Measurements from ENCODE around the gene UQCC2. TPM values are rescaled to one million over a fixed set of nuclear protein-coding genes. Genes with fewer than 3 reads are reported as not detected.
A peak's percentile ranks its signal among the peaks of the same experiment; 100 is the strongest.

Gene UQCC2
- total RNA-seq, 1 donor from 2014 or later = 79.4 TPM

DNA sequence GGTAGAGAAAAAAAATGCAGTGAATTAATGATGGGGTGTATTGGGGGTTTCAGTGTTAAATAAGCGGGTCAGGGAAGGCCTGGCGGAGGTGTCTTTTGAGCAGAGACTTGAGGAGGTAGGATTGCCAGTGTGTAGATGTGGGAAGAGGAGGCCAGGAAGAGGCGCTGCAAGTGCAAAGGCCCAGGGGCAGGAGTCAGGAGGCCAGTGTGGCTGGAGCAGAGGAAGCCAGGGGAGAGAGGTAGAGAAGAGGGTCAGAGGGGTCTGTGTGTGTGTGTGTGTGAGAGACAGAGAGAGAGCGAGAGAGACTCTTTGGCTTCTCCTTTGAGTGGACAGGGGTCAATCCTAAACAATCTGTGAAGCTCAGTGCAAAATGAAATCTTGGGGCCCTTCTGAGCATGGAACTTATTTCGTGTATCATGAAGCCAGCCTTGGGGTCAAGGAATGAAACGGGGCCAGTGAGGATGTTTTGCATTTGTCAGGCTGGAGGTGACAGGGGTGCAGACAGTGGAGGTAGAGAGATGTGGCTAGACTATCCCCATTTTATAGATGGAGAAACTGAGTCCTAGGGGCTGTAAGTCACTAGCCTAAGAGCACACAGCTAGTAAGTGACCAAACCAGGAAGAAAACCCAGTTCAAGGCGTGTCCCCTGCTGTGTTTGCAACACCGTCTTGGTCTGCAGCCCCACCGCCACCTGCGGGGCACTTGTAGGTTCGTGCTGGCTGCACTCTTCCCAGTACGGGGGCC is 44.9 kb upstream of the UQCC2 start:
- Mint-ChIP-seq H3K36me3 (no peaks in the 10 kb centered on the region), H3K9me3 (no peaks in the 10 kb centered on the region), H3K27me3 (ENCODE audit: low read depth) (no peaks in the 10 kb centered on the region), H3K4me3 (no peak overlapping the region), H3K27ac (no peak overlapping the region), H3K4me1 (peaks cover 27% of the 10 kb centered on the region)
- TF ChIP-seq, protein P1, sequence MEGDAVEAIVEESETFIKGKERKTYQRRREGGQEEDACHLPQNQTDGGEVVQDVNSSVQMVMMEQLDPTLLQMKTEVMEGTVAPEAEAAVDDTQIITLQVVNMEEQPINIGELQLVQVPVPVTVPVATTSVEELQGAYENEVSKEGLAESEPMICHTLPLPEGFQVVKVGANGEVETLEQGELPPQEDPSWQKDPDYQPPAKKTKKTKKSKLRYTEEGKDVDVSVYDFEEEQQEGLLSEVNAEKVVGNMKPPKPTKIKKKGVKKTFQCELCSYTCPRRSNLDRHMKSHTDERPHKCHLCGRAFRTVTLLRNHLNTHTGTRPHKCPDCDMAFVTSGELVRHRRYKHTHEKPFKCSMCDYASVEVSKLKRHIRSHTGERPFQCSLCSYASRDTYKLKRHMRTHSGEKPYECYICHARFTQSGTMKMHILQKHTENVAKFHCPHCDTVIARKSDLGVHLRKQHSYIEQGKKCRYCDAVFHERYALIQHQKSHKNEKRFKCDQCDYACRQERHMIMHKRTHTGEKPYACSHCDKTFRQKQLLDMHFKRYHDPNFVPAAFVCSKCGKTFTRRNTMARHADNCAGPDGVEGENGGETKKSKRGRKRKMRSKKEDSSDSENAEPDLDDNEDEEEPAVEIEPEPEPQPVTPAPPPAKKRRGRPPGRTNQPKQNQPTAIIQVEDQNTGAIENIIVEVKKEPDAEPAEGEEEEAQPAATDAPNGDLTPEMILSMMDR (IDR thresholded peaks at IDR 0.05; ENCODE audit: unreplicated experiment) = no peak
- DNase-seq (ENCODE audit: low spot score in 2 of 2, unreplicated experiment in 2 of 2) = no peak

DNA sequence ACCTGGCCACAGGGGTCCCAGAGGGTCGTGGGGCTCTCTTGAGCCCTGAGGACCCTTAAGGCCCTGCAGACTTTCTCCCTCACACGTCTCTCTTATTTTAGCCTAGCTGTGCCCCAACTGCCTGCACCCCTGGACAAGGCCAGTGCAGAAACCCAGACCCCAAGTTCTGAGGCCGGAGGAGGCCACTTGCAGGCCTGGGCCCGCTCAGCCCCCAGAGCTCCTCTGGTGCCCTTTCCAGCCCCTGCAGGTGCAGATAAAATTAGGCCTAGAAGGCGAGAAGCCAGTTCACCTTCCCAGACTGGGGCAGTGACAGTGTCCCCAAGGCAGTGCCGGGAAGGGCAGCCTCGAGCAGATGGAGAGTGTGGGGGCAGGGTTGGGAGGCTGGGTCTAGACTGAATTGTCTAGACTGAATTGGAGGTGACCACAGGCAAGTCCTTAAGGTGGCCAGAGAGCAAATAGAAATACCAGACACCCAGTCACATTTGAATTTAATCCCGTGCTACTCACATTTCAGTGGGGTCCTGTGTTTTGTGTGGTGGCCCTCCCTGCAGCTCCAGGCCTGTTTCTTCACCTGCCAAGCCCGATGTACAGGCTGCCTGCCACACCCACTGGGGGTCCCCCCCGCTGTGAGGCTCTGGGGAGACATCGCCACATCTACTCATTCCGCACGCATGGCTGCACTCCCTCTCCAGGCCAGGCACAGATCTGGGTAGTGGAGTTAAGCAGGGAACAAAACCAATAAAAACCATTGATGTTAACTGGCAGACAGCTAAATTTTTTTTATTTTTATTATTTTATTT is 43.8 kb upstream of the UQCC2 start:
- Mint-ChIP-seq H3K4me3 (no peak overlapping the region), H3K4me1 (peaks cover 23% of the 10 kb centered on the region), H3K27me3 (ENCODE audit: low read depth) (no peaks in the 10 kb centered on the region), H3K36me3 (no peaks in the 10 kb centered on the region), H3K9me3 (no peaks in the 10 kb centered on the region), H3K27ac (no peak overlapping the region)
- no peak for DNase-seq (ENCODE audit: low spot score in 2 of 2, unreplicated experiment in 2 of 2)
- TF ChIP-seq, protein P1 (IDR thresholded peaks at IDR 0.05; ENCODE audit: unreplicated experiment) = no peak

DNA sequence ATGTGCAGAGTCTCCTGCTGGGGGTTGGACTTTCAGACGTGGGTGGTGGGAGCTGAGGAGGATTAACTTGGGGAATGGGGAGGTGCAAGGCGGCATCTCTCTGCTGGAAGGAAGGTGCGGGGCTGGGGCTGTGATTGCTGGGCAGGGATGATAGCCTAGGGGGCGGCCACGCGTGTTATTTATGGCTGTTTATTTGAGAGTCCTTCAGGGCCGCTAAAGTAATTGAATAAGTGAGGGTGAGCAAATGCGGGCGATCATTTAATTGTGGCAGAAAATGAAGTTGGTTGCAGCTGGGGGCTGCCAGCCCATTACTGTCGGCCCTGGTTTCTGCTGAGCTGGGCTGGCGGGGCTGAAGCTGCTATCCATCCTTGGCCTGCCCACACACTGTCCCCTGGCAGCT is 42.7 kb upstream of the UQCC2 start:
- H3K36me3 Mint-ChIP-seq = no peaks in the 10 kb centered on the region
- H3K4me3 Mint-ChIP-seq = no peak overlapping the region
- no peaks in the 10 kb centered on the region for H3K27me3 Mint-ChIP-seq (ENCODE audit: low read depth)
- DNase-seq (ENCODE audit: low spot score in 2 of 2, unreplicated experiment in 2 of 2) = no peak
- TF ChIP-seq, protein P1 (IDR thresholded peaks at IDR 0.05; ENCODE audit: unreplicated experiment) = no peak
- H3K4me1 Mint-ChIP-seq = peaks cover 21% of the 10 kb centered on the region
- no peaks in the 10 kb centered on the region for H3K9me3 Mint-ChIP-seq
- no peak overlapping the region for H3K27ac Mint-ChIP-seq

DNA sequence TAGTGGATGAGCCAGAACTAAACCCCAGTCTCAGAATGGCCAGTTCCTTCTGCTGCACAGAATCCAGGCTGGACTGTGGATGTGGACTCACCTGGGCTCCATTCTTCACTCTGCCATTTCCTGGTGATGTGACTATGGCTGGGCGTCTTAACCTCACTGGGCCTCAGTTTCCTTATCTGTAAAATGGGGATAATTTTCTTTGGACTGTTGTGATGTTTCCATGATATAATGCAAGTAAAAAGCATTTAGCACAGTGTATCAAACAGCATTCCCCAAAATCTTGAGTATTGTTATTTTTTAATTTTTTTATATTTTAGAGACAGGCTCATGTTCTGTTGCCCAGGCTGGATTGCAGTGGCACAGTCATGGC is 41.1 kb upstream of the UQCC2 start:
- no peak for DNase-seq (ENCODE audit: low spot score in 2 of 2, unreplicated experiment in 2 of 2)
- Mint-ChIP-seq H3K4me3 (no peak overlapping the region), H3K27ac (no peak overlapping the region), H3K9me3 (no peaks in the 10 kb centered on the region), H3K4me1 (peaks cover 15% of the 10 kb centered on the region), H3K36me3 (no peaks in the 10 kb centered on the region), H3K27me3 (ENCODE audit: low read depth) (no peaks in the 10 kb centered on the region)
- TF ChIP-seq, protein P1 (IDR thresholded peaks at IDR 0.05; ENCODE audit: unreplicated experiment) = no peak

DNA sequence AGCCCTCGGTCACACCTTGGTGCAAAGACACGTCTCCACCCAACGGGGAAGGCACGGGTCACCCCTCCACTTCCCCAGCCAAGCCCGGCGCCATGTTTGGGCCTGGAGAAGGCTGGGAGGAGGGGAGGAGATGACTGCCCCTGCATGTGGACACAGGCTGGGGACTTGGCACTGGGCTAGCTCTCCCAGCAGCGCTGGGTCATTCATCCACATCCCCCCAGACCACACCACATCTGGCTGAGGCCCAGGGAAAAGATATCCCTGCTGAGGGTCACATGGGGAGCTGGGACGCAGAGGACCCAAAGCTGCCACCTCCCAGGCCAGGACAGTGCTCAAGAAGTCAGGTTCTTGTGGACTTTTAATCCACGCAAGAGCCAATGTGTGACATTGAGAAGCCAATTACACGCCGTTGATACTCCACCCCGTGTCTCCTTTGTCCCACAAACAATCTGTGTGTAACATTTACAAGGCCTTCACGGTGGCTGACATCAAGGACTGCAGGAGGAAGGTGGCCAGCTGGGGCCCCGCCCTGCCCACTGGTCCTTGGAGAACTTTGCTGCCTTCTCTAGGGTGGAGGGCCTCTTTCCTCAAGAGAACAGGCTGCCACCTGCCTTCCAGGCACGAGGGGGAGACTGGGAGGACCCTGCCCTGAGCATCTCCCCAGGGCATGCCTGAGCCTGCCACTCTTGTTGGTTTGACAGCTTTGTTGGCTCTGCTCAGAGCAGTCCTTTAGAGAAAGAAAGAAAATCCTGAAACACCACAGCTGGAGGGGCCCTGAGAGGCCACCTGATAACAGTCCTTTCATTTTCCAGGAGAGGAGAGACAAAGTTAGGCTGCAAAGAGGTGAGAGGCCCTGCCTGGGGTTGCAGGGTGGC is 40.5 kb upstream of the UQCC2 start:
- TF ChIP-seq, protein P1 (IDR thresholded peaks at IDR 0.05; ENCODE audit: unreplicated experiment) = no peak
- Mint-ChIP-seq H3K4me3 (no peak overlapping the region), H3K27ac (peak overlapping the region; percentile 30), H3K4me1 (peaks cover 22% of the 10 kb centered on the region), H3K36me3 (no peaks in the 10 kb centered on the region), H3K9me3 (no peaks in the 10 kb centered on the region), H3K27me3 (ENCODE audit: low read depth) (no peaks in the 10 kb centered on the region)
- DNase-seq (ENCODE audit: low spot score in 2 of 2, unreplicated experiment in 2 of 2) = no peak
